Measurements from ENCODE around the gene SH3BP5. TPM values are rescaled to one million over a fixed set of nuclear protein-coding genes. Genes with fewer than 3 reads are reported as not detected.

The SH3BP5 gene
- total and polyA plus RNA-seq, 2 donors (not counting 1 experiment from before 2014, with no cell fraction given): 76.6 to 92.3 TPM

- Histone ChIP-seq H4K20me1 (ENCODE audit: control insufficient read depth, insufficient read depth, low read length, poor library complexity, severe bottlenecking) (peaks cover 9% of the 10 kb centered on the region), H3K27me3 (replicated peaks in 1 of 4; ENCODE audit: control extremely low read depth in 1 of 4, control insufficient read depth in 3 of 4, insufficient read depth in 4 of 4, low read length in 3 of 4) (no peaks in the 10 kb centered on the region), H3K4me1 (ENCODE audit: control insufficient read depth in 2 of 2, insufficient read depth in 2 of 2, low read length in 2 of 2) (peaks cover 16 to 19% of the 10 kb centered on the region in 2 donors), H3K9ac (ENCODE audit: low read length) (peak overlapping the region; percentile 96), H3K36me3 (replicated peaks in 1 of 2; ENCODE audit: control extremely low read depth in 1 of 2, control insufficient read depth in 1 of 2, extremely low read depth in 1 of 2, insufficient read depth in 2 of 2, low read length in 1 of 2) (no peaks in the 10 kb centered on the region), H3K4me3 (ENCODE audit: control extremely low read depth in 1 of 5, extremely low read depth in 1 of 5, insufficient read depth in 1 of 5, low read depth in 2 of 5, low read length in 4 of 5) (peak overlapping the region; percentile 41 to 95 (median 78)), H3K79me2 (ENCODE audit: control insufficient read depth, insufficient read depth, low read length) (peaks cover 38% of the 10 kb centered on the region), H2AFZ (ENCODE audit: insufficient read depth, low read depth, low read length, poor library complexity, severe bottlenecking) (peak overlapping the region; percentile 93), H3K4me2 (replicated peaks; ENCODE audit: low read depth, low read length, poor library complexity, severe bottlenecking) (peak overlapping the region; percentile 83), H3K27ac (ENCODE audit: low read length in 2 of 2) (peak overlapping the region; percentile 68 to 93), H3K9me3 (ENCODE audit: control extremely low read depth in 1 of 3, control insufficient read depth in 2 of 3, insufficient read depth in 1 of 3, low read length in 2 of 3) (no peaks in the 10 kb centered on the region)
- CTCF ChIA-PET: interaction anchor here (0.7 to 14.2 kb wide), 22 partner anchors 11 to 973 kb away, joined by 3 to 305 read pairs (median 4); partner anchors contain the start of genes CCDC174 and RBSN
- peaks cover 23% of the 10 kb centered on the region for H3K4me1 Mint-ChIP-seq
- ATAC-seq (ENCODE audit: low read depth): no peak
- no peaks in the 10 kb centered on the region for H3K9me3 Mint-ChIP-seq (ENCODE audit: insufficient read depth)
- no CpG with 5 or more reads among the region's 3 CpGs for WGBS (ENCODE audit: insufficient coverage)
- peak overlapping the region; percentile 91 for H3K27ac Mint-ChIP-seq
- POLR2A ChIA-PET: interaction anchor here (1.0 to 1.1 kb wide), 3 partner anchors 107 to 195 kb away, joined by 3 read pairs; no protein-coding TSS in a partner anchor
- no peak for DNase-seq
- TF ChIP-seq CTCF (IDR thresholded peaks at IDR 0.05): peak; percentile 47
- no peak for TF ChIP-seq EZH2 (IDR thresholded peaks at IDR 0.05; ENCODE audit: borderline replicate concordance, insufficient read depth, low read depth, low read length, poor library complexity, severe bottlenecking)
- intact Hi-C loops (cut with micrococcal nuclease): loop anchor here (1.0 to 5.0 kb wide), 3 partner anchors 173 to 652 kb away; partner anchors contain the start of gene NR2C2
- no peaks in the 10 kb centered on the region for H3K27me3 Mint-ChIP-seq
- peak overlapping the region; percentile 91 for H3K4me3 Mint-ChIP-seq
Observed at GRCh38 chr3:15205482-15205933, 126.9 kb downstream of the SH3BP5 start.

Small RNA genes lying within 50 kb of the gene (small RNA-seq; reads per million reads assigned to genes)
- gene HMGN2P7 (ENCODE audit: insufficient read length, low read depth, low replicate concordance) (not detected), gene RNU6-454P (ENCODE audit: insufficient read length, low read depth, low replicate concordance) (not detected)

Other genes starting within 250 kb of the SH3BP5 start
- gene RBSN, start 233.4 kb downstream of the SH3BP5 start, total RNA-seq: 31.2 and 32.6 TPM in 2 replicates
- 7.1 and 12.1 TPM in 2 replicates for gene RBSN, start 233.4 kb downstream of the SH3BP5 start, polyA plus RNA-seq
- 85.9 and 95.5 TPM in 2 replicates for gene CAPN7, start 126.3 kb downstream of the SH3BP5 start, total RNA-seq
- 33.3 and 40.4 TPM in 2 replicates for gene CAPN7, start 126.3 kb downstream of the SH3BP5 start, polyA plus RNA-seq
- 23.9 and 27.1 TPM in 2 replicates for gene METTL6, start 95.0 kb upstream of the SH3BP5 start, total RNA-seq
- gene METTL6, start 95.0 kb upstream of the SH3BP5 start, polyA plus RNA-seq: 7.6 and 7.7 TPM in 2 replicates
- gene EAF1, start 95.0 kb upstream of the SH3BP5 start, total RNA-seq: 19.8 TPM in 2 replicates
- 8.3 and 12.3 TPM in 2 replicates for gene EAF1, start 95.0 kb upstream of the SH3BP5 start, polyA plus RNA-seq
- 1.9 TPM in 2 replicates for gene COLQ, start 189.1 kb upstream of the SH3BP5 start, total RNA-seq
- gene COLQ, start 189.1 kb upstream of the SH3BP5 start, polyA plus RNA-seq: 2.5 TPM in 2 replicates

Measured in B cell (primary cell).